Measurements from ENCODE around the gene IDS. TPM values are rescaled to one million over a fixed set of nuclear protein-coding genes. Genes with fewer than 3 reads are reported as not detected.
"Not testable (repeated sequence)": the region's sequence is repeated elsewhere in the genome, so short reads cannot be mapped to it uniquely, and the experiment has no call there.

IDS gene
- total RNA-seq, 2 donors from 2014 or later = 204 to 210 TPM

DNA sequence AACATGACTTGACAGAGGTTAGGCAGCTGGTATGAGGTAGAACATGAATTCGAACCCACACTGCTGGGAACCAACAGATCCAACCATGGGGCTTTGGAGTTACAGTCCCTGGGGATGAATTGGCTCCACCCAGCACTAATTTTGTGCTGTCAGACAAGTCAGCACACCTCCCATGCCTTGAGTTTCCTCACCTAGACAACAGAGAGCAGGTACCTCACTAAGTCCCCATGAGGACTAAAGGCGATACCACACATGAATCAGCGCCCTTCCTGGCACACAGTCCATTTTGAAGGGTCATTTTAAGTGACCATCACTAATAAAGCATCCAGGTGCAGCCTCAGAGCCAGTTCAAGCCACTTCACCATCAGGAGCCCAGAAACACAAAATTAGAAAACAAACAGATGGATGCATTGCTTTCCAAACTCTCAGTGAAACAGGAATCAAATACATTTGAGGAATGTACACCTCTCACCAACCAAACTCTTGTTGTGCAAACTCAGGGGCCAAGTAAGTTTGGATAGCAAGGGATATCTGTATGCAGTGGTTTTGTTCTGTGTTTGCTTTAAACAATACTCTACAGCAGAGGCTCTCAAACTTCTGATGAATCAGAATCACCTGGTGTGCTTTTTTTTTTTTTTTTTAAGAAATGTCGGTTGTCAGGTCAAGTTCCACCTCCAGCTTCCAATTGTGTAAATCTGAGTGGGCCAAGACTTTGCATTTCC, 10.1 kb downstream of the IDS start:
- ATAC-seq (ENCODE audit: insufficient number of reproducible peaks, low FRiP score, low read depth) (no peak), DNase-seq (ENCODE audit: low spot score) (no peak)
- Histone ChIP-seq H3K36me3 (peaks cover 23% of the 10 kb centered on the region), H3K4me3 (no peak overlapping the region), H3K27ac (no peak overlapping the region), H3K4me1 (ENCODE audit: control insufficient read depth in 1 of 2, low read depth in 2 of 2) (no peaks in the 10 kb centered on the region), H3K9me3 (no peaks in the 10 kb centered on the region), H3K27me3 (replicated peaks; ENCODE audit: insufficient read depth) (no peaks in the 10 kb centered on the region)
- TF ChIP-seq, protein P1, sequence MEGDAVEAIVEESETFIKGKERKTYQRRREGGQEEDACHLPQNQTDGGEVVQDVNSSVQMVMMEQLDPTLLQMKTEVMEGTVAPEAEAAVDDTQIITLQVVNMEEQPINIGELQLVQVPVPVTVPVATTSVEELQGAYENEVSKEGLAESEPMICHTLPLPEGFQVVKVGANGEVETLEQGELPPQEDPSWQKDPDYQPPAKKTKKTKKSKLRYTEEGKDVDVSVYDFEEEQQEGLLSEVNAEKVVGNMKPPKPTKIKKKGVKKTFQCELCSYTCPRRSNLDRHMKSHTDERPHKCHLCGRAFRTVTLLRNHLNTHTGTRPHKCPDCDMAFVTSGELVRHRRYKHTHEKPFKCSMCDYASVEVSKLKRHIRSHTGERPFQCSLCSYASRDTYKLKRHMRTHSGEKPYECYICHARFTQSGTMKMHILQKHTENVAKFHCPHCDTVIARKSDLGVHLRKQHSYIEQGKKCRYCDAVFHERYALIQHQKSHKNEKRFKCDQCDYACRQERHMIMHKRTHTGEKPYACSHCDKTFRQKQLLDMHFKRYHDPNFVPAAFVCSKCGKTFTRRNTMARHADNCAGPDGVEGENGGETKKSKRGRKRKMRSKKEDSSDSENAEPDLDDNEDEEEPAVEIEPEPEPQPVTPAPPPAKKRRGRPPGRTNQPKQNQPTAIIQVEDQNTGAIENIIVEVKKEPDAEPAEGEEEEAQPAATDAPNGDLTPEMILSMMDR (IDR thresholded peaks at IDR 0.05) = no peak

DNA sequence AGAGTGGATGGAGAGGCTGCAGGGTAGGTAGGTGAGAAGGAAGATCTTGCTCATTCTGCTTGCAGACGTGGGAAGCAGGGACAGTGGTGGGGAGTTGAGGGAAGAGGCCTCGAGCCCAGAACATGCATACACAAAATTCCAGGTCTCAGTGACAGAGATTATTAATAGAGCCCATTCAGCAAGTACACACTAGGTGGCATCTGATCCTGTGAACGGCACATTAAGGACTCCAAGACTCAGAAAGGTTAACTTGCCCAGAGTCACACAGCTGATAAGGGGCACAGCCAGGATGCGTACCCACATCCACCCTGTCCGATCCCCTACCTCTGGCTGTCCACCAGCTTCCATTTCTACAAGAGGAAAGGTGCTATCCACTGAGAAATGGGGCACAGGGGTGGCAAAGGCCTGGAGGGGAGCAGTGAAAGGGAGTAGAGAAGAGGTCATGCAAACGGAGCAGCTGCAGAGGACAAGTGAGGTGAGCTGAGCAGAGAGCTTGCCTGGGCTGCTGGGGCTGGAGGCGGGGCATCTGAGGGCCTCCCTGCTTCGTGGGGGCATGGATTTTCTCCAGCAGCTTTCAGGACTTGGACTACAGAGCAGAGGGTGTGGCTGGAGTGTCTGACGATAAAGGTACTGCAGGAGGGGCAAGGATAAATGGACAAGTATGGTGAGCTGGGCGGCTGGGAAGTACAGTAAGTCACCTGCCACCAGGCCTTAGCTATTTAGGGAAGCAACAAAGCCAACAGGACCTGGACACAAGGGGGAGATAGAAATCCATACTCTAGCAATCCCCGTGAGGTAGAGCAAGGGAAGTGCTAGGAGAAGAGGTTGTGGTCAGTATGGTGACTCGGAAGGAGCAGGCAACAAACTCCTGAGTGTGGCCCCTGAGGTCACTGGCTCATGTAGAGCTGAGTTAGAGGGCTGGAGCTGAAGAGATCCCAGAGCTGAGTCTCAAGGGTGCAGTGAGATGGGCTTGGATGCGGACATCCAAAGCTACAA, 11.2 kb downstream of the IDS start:
- no peak for ATAC-seq (ENCODE audit: insufficient number of reproducible peaks, low FRiP score, low read depth)

DNA sequence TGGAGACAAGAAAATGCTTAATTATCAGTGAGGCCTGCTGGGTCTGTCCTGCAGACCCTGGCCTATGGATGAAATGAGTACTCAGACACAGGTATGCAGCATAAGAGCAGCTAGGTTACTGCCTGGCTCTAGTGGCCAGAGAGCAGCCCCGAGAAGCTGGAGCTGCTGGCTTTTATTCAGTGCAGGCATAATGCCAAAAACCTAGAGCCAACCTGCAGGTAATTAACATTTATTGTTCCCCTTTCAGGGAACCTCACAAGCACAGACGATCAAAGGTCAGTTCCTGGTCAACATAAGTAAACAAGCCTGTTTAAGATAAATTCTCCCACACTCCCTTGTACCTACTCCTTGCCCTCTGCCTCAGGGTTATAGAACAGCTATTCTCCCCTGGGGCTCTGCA, 13.3 kb downstream of the IDS start:
- TF ChIP-seq, protein P1 (IDR thresholded peaks at IDR 0.05) = no peak
- ATAC-seq (ENCODE audit: insufficient number of reproducible peaks, low FRiP score, low read depth) (no peak), DNase-seq (ENCODE audit: low spot score) (no peak)
- Histone ChIP-seq H3K9me3 (no peaks in the 10 kb centered on the region), H3K27me3 (replicated peaks; ENCODE audit: insufficient read depth) (no peaks in the 10 kb centered on the region), H3K4me1 (ENCODE audit: control insufficient read depth in 1 of 2, low read depth in 2 of 2) (no peaks in the 10 kb centered on the region), H3K27ac (no peak overlapping the region), H3K4me3 (no peak overlapping the region), H3K36me3 (peaks cover 30% of the 10 kb centered on the region)

More for the DNA sequence above, 11.2 kb downstream of the IDS start:
- TF ChIP-seq, protein P1 (IDR thresholded peaks at IDR 0.05) = no peak
- H3K4me3 ChIP-seq = no peak overlapping the region
- DNase-seq (ENCODE audit: low spot score) = no peak
- no peaks in the 10 kb centered on the region for H3K4me1 ChIP-seq (ENCODE audit: control insufficient read depth in 1 of 2, low read depth in 2 of 2)
- no peaks in the 10 kb centered on the region for H3K9me3 ChIP-seq
- H3K27me3 ChIP-seq (replicated peaks; ENCODE audit: insufficient read depth) = no peaks in the 10 kb centered on the region
- no peak overlapping the region for H3K27ac ChIP-seq
- H3K36me3 ChIP-seq = peaks cover 25% of the 10 kb centered on the region

DNA sequence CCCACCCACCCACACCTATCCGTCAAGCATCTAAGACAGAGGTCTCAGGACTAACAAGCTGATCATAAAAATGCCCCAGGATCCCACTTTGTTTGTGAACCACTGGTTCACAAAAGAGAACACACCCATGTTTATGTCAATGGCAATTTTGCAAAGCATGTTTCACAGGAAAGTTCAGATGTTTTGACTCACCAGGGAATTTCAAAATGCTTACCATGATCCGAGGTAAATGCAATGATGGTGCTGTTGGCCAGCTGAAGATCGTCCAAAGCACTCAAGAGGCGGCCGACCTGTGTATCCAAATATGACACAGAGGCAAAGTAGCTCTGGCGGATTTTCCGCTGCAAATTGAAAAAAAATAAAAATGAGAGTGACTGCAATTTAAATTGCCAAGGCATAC, 15.0 kb downstream of the IDS start:
- DNase-seq (ENCODE audit: low spot score) = no peak
- H3K4me1 ChIP-seq (ENCODE audit: control insufficient read depth in 1 of 2, low read depth in 2 of 2) = no peaks in the 10 kb centered on the region
- H3K4me3 ChIP-seq = no peak overlapping the region
- H3K36me3 ChIP-seq = peaks cover 37% of the 10 kb centered on the region
- H3K27ac ChIP-seq = no peak overlapping the region
- H3K9me3 ChIP-seq = no peaks in the 10 kb centered on the region
- TF ChIP-seq, protein P1 (IDR thresholded peaks at IDR 0.05) = no peak
- no peak for ATAC-seq (ENCODE audit: insufficient number of reproducible peaks, low FRiP score, low read depth)
- no peaks in the 10 kb centered on the region for H3K27me3 ChIP-seq (replicated peaks; ENCODE audit: insufficient read depth)

DNA sequence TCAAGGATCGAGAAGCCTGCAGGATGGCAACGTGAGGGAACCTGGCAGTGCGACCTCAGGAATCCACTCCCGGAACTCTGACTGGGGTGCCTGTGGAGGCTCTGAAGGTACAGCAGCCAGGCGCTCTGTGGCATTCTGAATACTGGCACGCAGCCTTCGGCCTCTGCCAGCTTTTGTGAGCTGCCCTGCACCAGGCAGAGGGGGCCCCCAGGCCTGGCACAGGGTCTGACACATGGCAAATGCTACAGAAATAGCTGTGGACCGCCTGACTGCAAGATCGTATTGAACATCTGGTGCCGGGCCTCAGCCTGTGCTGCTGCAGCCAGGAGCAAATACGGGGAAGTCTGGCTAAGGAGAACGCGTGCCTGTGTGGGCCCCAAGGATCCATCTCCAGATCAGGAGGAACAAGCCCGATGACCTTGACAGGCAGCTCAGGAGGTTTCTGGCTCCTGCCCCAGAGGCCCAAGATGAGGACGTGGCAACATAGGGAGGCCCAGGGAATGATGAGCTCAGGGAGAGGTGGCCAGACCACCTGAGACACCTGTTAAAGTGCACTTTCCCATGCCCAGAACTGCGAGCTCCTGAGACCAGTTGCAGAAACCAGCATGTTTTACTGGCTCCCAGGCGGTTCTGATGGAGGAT, 16.6 kb downstream of the IDS start:
- peaks cover 32% of the 10 kb centered on the region for H3K36me3 ChIP-seq
- not testable (repeated sequence) for ATAC-seq (ENCODE audit: insufficient number of reproducible peaks, low FRiP score, low read depth); H3K27ac ChIP-seq; DNase-seq (ENCODE audit: low spot score); H3K27me3 ChIP-seq (replicated peaks; ENCODE audit: insufficient read depth); H3K4me3 ChIP-seq; H3K4me1 ChIP-seq (ENCODE audit: control insufficient read depth in 1 of 2, low read depth in 2 of 2); H3K9me3 ChIP-seq

DNA sequence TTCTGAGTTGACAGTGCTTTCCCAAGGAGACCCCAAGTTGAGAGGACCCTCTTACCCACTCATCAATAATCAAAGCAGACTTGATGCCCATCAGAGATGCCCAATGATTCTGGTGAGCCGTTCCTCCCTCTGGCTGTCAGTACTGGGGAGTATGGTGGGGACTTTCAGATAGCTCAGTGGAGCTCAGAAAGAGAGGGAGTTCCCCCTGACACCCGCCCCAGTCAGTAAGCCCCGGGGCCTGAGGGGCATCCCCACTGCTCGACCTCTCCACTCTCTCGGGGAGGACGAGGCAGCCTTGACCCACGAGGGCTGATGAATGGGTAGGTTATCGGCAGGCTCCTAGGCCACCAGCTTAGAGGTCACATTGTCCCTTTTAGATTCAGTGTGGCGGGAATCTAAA, 17.1 kb downstream of the IDS start:
- not testable (repeated sequence) for H3K27me3 ChIP-seq (replicated peaks; ENCODE audit: insufficient read depth); H3K4me1 ChIP-seq (ENCODE audit: control insufficient read depth in 1 of 2, low read depth in 2 of 2); H3K4me3 ChIP-seq; DNase-seq (ENCODE audit: low spot score); H3K27ac ChIP-seq; H3K9me3 ChIP-seq; ATAC-seq (ENCODE audit: insufficient number of reproducible peaks, low FRiP score, low read depth)
- peaks cover 31% of the 10 kb centered on the region for H3K36me3 ChIP-seq

Measured in thoracic aorta (tissue), 2 donors.